GM23338 (cell line): ENCODE measurements around the gene AEN. TPM values are rescaled to one million over a fixed set of nuclear protein-coding genes. Genes with fewer than 3 reads are reported as not detected.

ENCODE experiments used
- ATAC-seq: fragments of 200-7000 bp; cut with Tn5 transposase; 3 replicates; pipeline ENCODE4 v1.9.1; 2020
- DNase-seq: peaks from one replicate; pipeline ENCODE4 v3.0.0-alpha.2; 2015; ENCODE audit warnings: low spot score
- H2AFZ ChIP-seq: fragments of 200-600 bp; sonication (generic); 2 replicates; pipeline ENCODE4 v1.8.0; 2016; ENCODE audit warnings: antibody characterized with exemption, mild to moderate bottlenecking, moderate library complexity
- H3F3A ChIP-seq: fragments of 200-600 bp; sonication (generic); replicated peaks from 2 replicates; pipeline ENCODE4 v1.8.0; 2017; ENCODE audit warnings: antibody characterized with exemption, mixed run types, low read depth
- H3K27ac ChIP-seq: fragments of 200-600 bp; sonication (generic); 2 replicates; pipeline ENCODE4 v1.6.1; 2016; ENCODE audit warnings: low read depth
- H3K27me3 ChIP-seq: fragments of 200-600 bp; sonication (generic); 2 replicates; pipeline ENCODE4 v1.8.0; 2016; ENCODE audit warnings: mild to moderate bottlenecking, mixed run types, moderate library complexity; ENCODE audit not compliant: insufficient read depth
- H3K36me3 ChIP-seq: fragments of 200-600 bp; sonication (generic); 2 replicates; pipeline ENCODE4 v1.8.0; 2016; ENCODE audit warnings: mild to moderate bottlenecking; ENCODE audit not compliant: insufficient read depth
- H3K4me1 ChIP-seq: fragments of 200-600 bp; sonication (generic); 2 replicates; pipeline ENCODE4 v1.8.0; 2016; ENCODE audit warnings: mild to moderate bottlenecking, moderate library complexity; ENCODE audit not compliant: insufficient read depth
- H3K4me2 ChIP-seq: fragments of 200-600 bp; sonication (generic); 2 replicates; pipeline ENCODE4 v1.7.1; 2017; ENCODE audit warnings: mixed run types
- H3K4me3 ChIP-seq: fragments of 200-600 bp; sonication (generic); 2 replicates; pipeline ENCODE4 v1.6.1; 2016; ENCODE audit warnings: mixed run types
- H3K79me2 ChIP-seq: fragments of 200-600 bp; sonication (generic); replicated peaks from 2 replicates; pipeline ENCODE4 v1.8.0; 2017; ENCODE audit warnings: mild to moderate bottlenecking; ENCODE audit not compliant: insufficient read depth
- H3K9me2 ChIP-seq: fragments of 200-600 bp; sonication (generic); 2 replicates; pipeline ENCODE4 v1.8.0; 2017; ENCODE audit not compliant: insufficient read depth
- H4K20me1 ChIP-seq: fragments of 200-600 bp; sonication (generic); replicated peaks from 2 replicates; pipeline ENCODE4 v1.8.0; 2017; ENCODE audit warnings: mild to moderate bottlenecking; ENCODE audit not compliant: insufficient read depth
- H3K27ac Mint-ChIP-seq: 2 replicates; pipeline ENCODE4 v1.8.0; 2020; ENCODE audit warnings: inconsistent platforms, mild to moderate bottlenecking, moderate library complexity, mixed read lengths
- H3K27me3 Mint-ChIP-seq: 3 replicates; pipeline ENCODE4 v1.8.0; 2022; ENCODE audit warnings: low read depth, mild to moderate bottlenecking, moderate library complexity, mixed read lengths, inconsistent platforms; ENCODE audit not compliant: insufficient read depth, poor library complexity
- H3K36me3 Mint-ChIP-seq: 3 replicates; pipeline ENCODE4 v1.8.0; 2021; ENCODE audit warnings: low read depth, mild to moderate bottlenecking, inconsistent platforms, moderate library complexity, mixed read lengths
- H3K4me1 Mint-ChIP-seq: 3 replicates; pipeline ENCODE4 v1.8.0; 2020; ENCODE audit warnings: mild to moderate bottlenecking, inconsistent platforms, mixed read lengths
- H3K4me3 Mint-ChIP-seq: 3 replicates; pipeline ENCODE4 v1.8.0; 2021; ENCODE audit warnings: moderate library complexity, mild to moderate bottlenecking, inconsistent platforms, mixed read lengths
- H3K9me3 Mint-ChIP-seq: 3 replicates; pipeline ENCODE4 v1.8.0; 2020; ENCODE audit warnings: moderate library complexity, mild to moderate bottlenecking, inconsistent platforms, mixed read lengths
- CREB1 ChIP-seq: fragments of 250-450 bp; sonication (Bioruptor Pico); IDR thresholded peaks from 2 replicates; pipeline ENCODE4 v1.5.0; 2020; ENCODE audit warnings: low read depth, mild to moderate bottlenecking, moderate library complexity
- CTCF ChIP-seq, 2 experiments: fragments of 200-600 bp in 1 of 2; sonication (generic) in 1 of 2; conservative IDR thresholded peaks; 2 replicates each; pipeline versions ENCODE4 v1.5.1 to v1.6.1; 2016 to 2017; ENCODE audit warnings: antibody characterized with exemption in 2 of 2, low read depth in 2 of 2, mild to moderate bottlenecking in 2 of 2, moderate library complexity in 1 of 2
- ETS1 ChIP-seq: IDR thresholded peaks from 2 replicates; pipeline ENCODE4 v1.6.1; 2016; ENCODE audit warnings: antibody characterized with exemption
- EZH2 ChIP-seq: fragments of 200-600 bp; sonication (generic); IDR thresholded peaks from one replicate; pipeline ENCODE4 v1.8.0; 2017; ENCODE audit warnings: antibody characterized with exemption, mild to moderate bottlenecking, low read depth; ENCODE audit not compliant: unreplicated experiment
- JUNB ChIP-seq: IDR thresholded peaks from one replicate; pipeline ENCODE4 v1.6.1; 2016; ENCODE audit warnings: antibody characterized with exemption; ENCODE audit not compliant: unreplicated experiment
- POLR2AphosphoS5 ChIP-seq: IDR thresholded peaks from 2 replicates; pipeline ENCODE4 v1.6.1; 2016; ENCODE audit warnings: antibody characterized with exemption, low read depth
- ZNF462 ChIP-seq: fragments of 250-450 bp; sonication (Bioruptor Pico); IDR thresholded peaks from 2 replicates; pipeline ENCODE4 v1.5.0; 2020; ENCODE audit warnings: mild to moderate bottlenecking, moderate library complexity
- polyA plus RNA-seq: library from polyadenylated mRNA; unstranded; fragments of >200 nt; fragmentation: Nextera tagmentation; extraction: Ambion mirVana; gene quantifications from 2 replicates; pipeline ENCODE4 v1.2.1, GENCODE V29; 2016
- total RNA-seq: library from RNA; depleted of rRNA; stranded (reverse); fragments of >200 nt; shearing (Covaris generic); gene quantifications from 2 replicates; pipeline ENCODE4 v1.2.3, GENCODE V29; 2014

AEN gene
- total and polyA plus RNA-seq, 2 experiments from 2014 or later: 82.3 to 220 TPM

- H3K9me2 ChIP-seq: no peaks in the 10 kb centered on the region
- TF ChIP-seq CREB1 (CRISPR knock-in tag) (no peak), JUNB (no peak), EZH2 (no peak), POLR2AphosphoS5 (peak; percentile 41; the same call in 1 of the 2 replicates), CTCF (conservative IDR thresholded peaks at IDR 0.05; ENCODE audit: low read depth in 2 of 2) (no peak)
- no peaks in the 10 kb centered on the region for H3K27me3 ChIP-seq
- peak; percentile 68 for DNase-seq
- ATAC-seq: peak; percentile 9
- no peak overlapping the region for H3K4me3 ChIP-seq
- Mint-ChIP-seq H3K27me3 (peaks cover 15% of the 10 kb centered on the region), H3K9me3 (no peaks in the 10 kb centered on the region), H3K27ac (peak overlapping the region; percentile 87), H3K36me3 (peaks cover 38% of the 10 kb centered on the region), H3K4me3 (no peak overlapping the region), H3K4me1 (peaks cover 44% of the 10 kb centered on the region)
- H3K27ac ChIP-seq: peak overlapping the region; percentile 87
- H4K20me1 ChIP-seq: peaks cover 27% of the 10 kb centered on the region
- peaks cover 7% of the 10 kb centered on the region; the same call in 1 of the 2 replicates for H3K36me3 ChIP-seq
- peak overlapping the region; percentile 15; the same call in 1 of the 2 replicates for H3K4me2 ChIP-seq
- no peak overlapping the region for H2AFZ ChIP-seq
- H3F3A ChIP-seq: peaks cover 41% of the 10 kb centered on the region
- H3K79me2 ChIP-seq: no peaks in the 10 kb centered on the region
- peaks cover 31% of the 10 kb centered on the region for H3K4me1 ChIP-seq
Observed at GRCh38 chr15:88636050-88636449, 14.9 kb downstream of the AEN start.

GRCh38 chr15:88636654-88637053, 15.5 kb downstream of the AEN start:
- H3K4me1 Mint-ChIP-seq: peaks cover 44% of the 10 kb centered on the region
- no peaks in the 10 kb centered on the region for H3K9me2 ChIP-seq
- DNase-seq: no peak
- ATAC-seq: no peak
- no peaks in the 10 kb centered on the region for H3K79me2 ChIP-seq
- peaks cover 24% of the 10 kb centered on the region for H4K20me1 ChIP-seq
- H3K4me1 ChIP-seq: peaks cover 31% of the 10 kb centered on the region
- no peak overlapping the region for H2AFZ ChIP-seq
- peaks cover 32% of the 10 kb centered on the region for H3K36me3 Mint-ChIP-seq
- H3K27me3 Mint-ChIP-seq: peaks cover 15% of the 10 kb centered on the region
- TF ChIP-seq ETS1 (no peak), CTCF (conservative IDR thresholded peaks at IDR 0.05; ENCODE audit: low read depth in 2 of 2) (no peak), EZH2 (no peak), CREB1 (CRISPR knock-in tag) (no peak), ZNF462 (CRISPR knock-in tag) (no peak), POLR2AphosphoS5 (0 out of 2 replicates have a peak, but pooled peaks have one; percentile 18)
- no peaks in the 10 kb centered on the region for H3K27me3 ChIP-seq
- H3K36me3 ChIP-seq: peaks cover under 1% of the 10 kb centered on the region; the same call in 1 of the 2 replicates
- H3K27ac Mint-ChIP-seq: peak overlapping the region; percentile 87
- H3K4me3 Mint-ChIP-seq: no peak overlapping the region; the same call in 2 of the 3 replicates
- H3K4me2 ChIP-seq: peak overlapping the region; percentile 15; the same call in 1 of the 2 replicates
- peak overlapping the region; percentile 87 for H3K27ac ChIP-seq
- H3K9me3 Mint-ChIP-seq: no peaks in the 10 kb centered on the region
- H3F3A ChIP-seq: peaks cover 36% of the 10 kb centered on the region
- no peak overlapping the region for H3K4me3 ChIP-seq
